Psoas muscle (tissue), 8 donors: ENCODE results near the gene MRPS18A. TPM values are rescaled to one million over a fixed set of nuclear protein-coding genes. Genes with fewer than 3 reads are reported as not detected.
A peak's percentile ranks its signal among the peaks of the same experiment; 100 is the strongest.

ENCODE experiments used
- ATAC-seq, 4 donors: fragments of 200-7000 bp; cut with Tn5 transposase; one replicate each; pipeline ENCODE4 v1.9.1; 2020; ENCODE audit warnings: moderate library complexity in 3 of 4, mild to moderate bottlenecking in 2 of 4
- DNase-seq, 2 donors: peaks; one replicate each; pipeline ENCODE4 v3.0.0-alpha.2; 2020
- H3K27ac ChIP-seq: fragments of 200-600 bp; one replicate; pipeline ENCODE4 v1.8.0; 2022
- H3K27me3 ChIP-seq, 3 donors: fragments of 200-600 bp in 1 of 3; one replicate each; pipeline versions ENCODE4 v1.6.1 to v1.8.0; 2013 to 2022; ENCODE audit warnings: low read length in 2 of 3, mild to moderate bottlenecking in 2 of 3, moderate library complexity in 1 of 3; ENCODE audit not compliant: insufficient read depth in 3 of 3
- H3K36me3 ChIP-seq, 2 donors: fragments of 200-600 bp in 1 of 2; one replicate each; pipeline versions ENCODE4 v1.6.1 to v1.8.0; 2013 to 2022; ENCODE audit warnings: low read depth in 1 of 2, mild to moderate bottlenecking in 1 of 2, moderate library complexity in 1 of 2; ENCODE audit not compliant: insufficient read depth in 1 of 2
- H3K4me1 ChIP-seq: fragments of 200-600 bp; one replicate; pipeline ENCODE4 v1.8.0; 2022
- H3K4me3 ChIP-seq: fragments of 200-600 bp; one replicate; pipeline ENCODE4 v1.8.0; 2022; ENCODE audit warnings: mild to moderate bottlenecking
- H3K9me3 ChIP-seq: fragments of 200-600 bp; one replicate; pipeline ENCODE4 v1.8.0; 2022
- CTCF ChIP-seq: fragments of 200-600 bp; IDR thresholded peaks from one replicate; pipeline ENCODE4 v1.8.0; 2022; ENCODE audit warnings: antibody characterized with exemption
- WGBS, 3 donors: extraction: QIAGEN DNeasy Blood & Tissue Kit; methylation state at CpG; one replicate each; pipeline versions ENCODE4 v1.1.6 to v1.1.7; 2013; 5-methylcytosine and 5-hydroxymethylcytosine counted together
- intact Hi-C, 2 donors: fragments of 100-400 bp; cut with DNase I; formaldehyde crosslinking; loops; one replicate each; pipeline versions ENCODE4 v1.11.0 to v1.14.2; 2022
- polyA plus RNA-seq, 3 donors: library from polyadenylated mRNA; stranded (reverse); fragments of 200-250 nt; gene quantifications; one replicate each; pipeline ENCODE4 v1.2.3, GENCODE V29; 2013
- total RNA-seq, 4 donors: library from RNA; stranded (reverse); fragmentation: NEBNext Ultra II Directional in 2 of 4; extraction: Animal tissue kit (Norgen Biotek cat#: 25700) in 2 of 4; gene quantifications; one replicate each; pipeline versions ENCODE4 v1.2.1 to v1.2.4, GENCODE V29; 2021 to 2023
- donor health status: healthy with polysubstance abuse.
- donor health status: DM: no; HTN: no; CAD: no; lungs with moderate emphysema.
- donor health status: Bipolar disorder and iron deficiency.
- donor health status: healthy.
- donor health status: DM: yes; HTN: yes; CAD: no.
- donor health status: DM: no; HTN: no; CAD: no.
- donor health status: DM: no; HTN: no; CAD: no.
- donor health status: DM: yes; HTN: yes; CAD: no.

Gene MRPS18A
- total and polyA plus RNA-seq, 7 donors = 64.1 to 152 (median 131) TPM

GRCh38 chr6:43681303-43681702, 6.3 kb downstream of the MRPS18A start:
- intact Hi-C loops = no loop called here
- Histone ChIP-seq H3K4me3 (no peak overlapping the region), H3K36me3 (peaks cover 0 to 46% of the 10 kb centered on the region in 2 donors), H3K27ac (peak overlapping the region; percentile 95), H3K27me3 (no peaks in the 10 kb centered on the region), H3K9me3 (no peaks in the 10 kb centered on the region), H3K4me1 (peaks cover 92% of the 10 kb centered on the region)
- 89 to 93% (median 92%) methylated on average over 5 of the region's 5 CpGs for WGBS, 3 donors
- ATAC-seq = no peak
- DNase-seq = no peak
- no peak for TF ChIP-seq CTCF

- intact Hi-C loops = no loop called here
- DNase-seq = no peak
- H3K4me3 ChIP-seq = no peak overlapping the region
- no peak for ATAC-seq
- no peak for TF ChIP-seq CTCF
- 69 to 75% (median 69%) methylated on average over 11 of the region's 11 CpGs for WGBS, 3 donors
- peaks cover 0 to 53% of the 10 kb centered on the region in 2 donors for H3K36me3 ChIP-seq
- H3K4me1 ChIP-seq = peaks cover 93% of the 10 kb centered on the region
- peak overlapping the region; percentile 95 for H3K27ac ChIP-seq
- no peaks in the 10 kb centered on the region for H3K9me3 ChIP-seq
- H3K27me3 ChIP-seq = no peaks in the 10 kb centered on the region
Observed at GRCh38 chr6:43680308-43681200, 7.0 kb downstream of the MRPS18A start.

DNA sequence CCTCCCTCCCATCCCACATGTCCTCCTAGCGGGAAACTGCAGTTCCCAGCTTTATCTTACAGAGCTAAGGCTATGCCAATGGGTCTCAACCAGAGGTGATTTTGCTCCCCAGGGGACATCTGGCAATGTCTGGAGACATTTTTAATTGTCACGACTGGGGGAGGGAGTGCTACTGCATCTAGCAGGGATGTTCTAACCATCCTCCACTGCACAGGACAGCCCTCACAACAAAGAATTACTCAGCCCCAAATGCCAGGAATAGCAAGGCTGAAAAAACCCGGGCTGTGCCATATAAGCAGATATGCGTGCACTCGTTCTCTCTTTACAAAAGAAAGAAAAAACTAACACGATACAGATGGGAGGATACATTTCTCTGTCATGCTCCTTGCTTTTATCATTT, 8.5 kb downstream of the MRPS18A start:
- WGBS, 3 donors = 56 to 90% (median 62%) methylated on average over 6 of the region's 6 CpGs
- H3K27ac ChIP-seq = peak overlapping the region; percentile 95
- no peaks in the 10 kb centered on the region for H3K9me3 ChIP-seq
- DNase-seq (no peak), ATAC-seq (peak in 3 of 4 donors; percentile 40 to 57 (median 54))
- peaks cover 0 to 68% of the 10 kb centered on the region in 2 donors for H3K36me3 ChIP-seq
- no peak for TF ChIP-seq CTCF
- peak overlapping the region; percentile 13 for H3K4me3 ChIP-seq
- H3K4me1 ChIP-seq = peaks cover 94% of the 10 kb centered on the region
- no peaks in the 10 kb centered on the region for H3K27me3 ChIP-seq
- intact Hi-C loops = no loop called here

- peak overlapping the region; percentile 13 for H3K4me3 ChIP-seq
- 37 to 65% (median 39%) methylated on average over 7 of the region's 7 CpGs for WGBS, 3 donors
- peak overlapping the region; percentile 95 for H3K27ac ChIP-seq
- peak; percentile 18 for TF ChIP-seq CTCF
- H3K36me3 ChIP-seq = peaks cover 0 to 75% of the 10 kb centered on the region in 2 donors
- DNase-seq (peak; percentile 56 to 87), ATAC-seq (peak; percentile 82 to 86 (median 84))
- intact Hi-C loops = no loop called here
- H3K4me1 ChIP-seq = peaks cover 94% of the 10 kb centered on the region
- H3K27me3 ChIP-seq = no peaks in the 10 kb centered on the region
- no peaks in the 10 kb centered on the region for H3K9me3 ChIP-seq
Observed at GRCh38 chr6:43678341-43678740, 9.2 kb downstream of the MRPS18A start.
